GM12878 (cell line): ENCODE data around the gene STK11. TPM values are rescaled to one million over a fixed set of nuclear protein-coding genes. Genes with fewer than 3 reads are reported as not detected.

Experiments
- BACH1 ChIP-seq: fragments of 450-650 bp; IDR thresholded peaks from 2 replicates; pipeline ENCODE4 v1.6.1; 2017; ENCODE audit warnings: mild to moderate bottlenecking, borderline replicate concordance
- BMI1 ChIP-seq: fragments of 450-650 bp; IDR thresholded peaks from 2 replicates; pipeline ENCODE4 v1.6.1; 2016; ENCODE audit warnings: mild to moderate bottlenecking, moderate library complexity, borderline replicate concordance
- HDAC2 ChIP-seq: fragments of 200-600 bp; sonication (generic); IDR thresholded peaks from 2 replicates; pipeline ENCODE4 v1.6.1; 2017
- HDGF ChIP-seq: fragments of 450-650 bp; IDR thresholded peaks from 2 replicates; pipeline ENCODE4 v1.6.1; 2016; ENCODE audit warnings: antibody characterized with exemption
- MEF2A ChIP-seq: IDR thresholded peaks from 2 replicates; pipeline ENCODE4 v1.6.1; 2011; ENCODE audit warnings: low read depth, mild to moderate bottlenecking, low read length, moderate library complexity; ENCODE audit not compliant: insufficient read depth
- MEF2B ChIP-seq: fragments of 450-650 bp; IDR thresholded peaks from 2 replicates; pipeline ENCODE4 v1.6.1; 2018; ENCODE audit warnings: mild to moderate bottlenecking, moderate library complexity; ENCODE audit not compliant: partially characterized antibody, poor library complexity, severe bottlenecking
- MYB ChIP-seq: fragments of 150-350 bp; IDR thresholded peaks from 2 replicates; pipeline ENCODE4 v1.6.1; 2014; ENCODE audit warnings: mild to moderate bottlenecking, low read depth, low read length, borderline replicate concordance
- MYC ChIP-seq: IDR thresholded peaks from 2 replicates; pipeline ENCODE4 v1.6.1; 2011; ENCODE audit warnings: mild to moderate bottlenecking, low read length, moderate library complexity, inconsistent platforms; ENCODE audit not compliant: insufficient read depth, insufficient replicate concordance, insufficient read length, severe bottlenecking
- NFIC ChIP-seq: IDR thresholded peaks from 2 replicates; pipeline ENCODE4 v1.6.1; 2012; ENCODE audit warnings: low read depth, mild to moderate bottlenecking, inconsistent platforms, low read length, moderate library complexity
- NFXL1 ChIP-seq: fragments of 450-650 bp; IDR thresholded peaks from 2 replicates; pipeline ENCODE4 v1.6.1; 2017; ENCODE audit warnings: antibody characterized with exemption, mild to moderate bottlenecking, borderline replicate concordance
- NFYA ChIP-seq: IDR thresholded peaks from 2 replicates; pipeline ENCODE4 v1.6.1; 2011; ENCODE audit warnings: low read depth, mild to moderate bottlenecking, low read length, improper control_type of control experiment, borderline replicate concordance
- NKRF ChIP-seq: fragments of 450-650 bp; conservative IDR thresholded peaks from 2 replicates; pipeline ENCODE4 v1.6.1; 2017; ENCODE audit warnings: mild to moderate bottlenecking, moderate library complexity
- PML ChIP-seq: IDR thresholded peaks from 2 replicates; pipeline ENCODE4 v1.6.1; 2012; ENCODE audit warnings: low read length, inconsistent platforms
- RAD21 ChIP-seq: IDR thresholded peaks from 2 replicates; pipeline ENCODE4 v1.6.1; 2011; ENCODE audit warnings: mild to moderate bottlenecking, low read depth, low read length, moderate library complexity; ENCODE audit not compliant: insufficient read depth
- RAD51 ChIP-seq: fragments of 450-650 bp; IDR thresholded peaks from 2 replicates; pipeline ENCODE4 v1.6.1; 2016; ENCODE audit warnings: moderate library complexity, mild to moderate bottlenecking, inconsistent platforms
- RCOR1 ChIP-seq: conservative IDR thresholded peaks from 2 replicates; pipeline ENCODE4 v1.6.1; 2012; ENCODE audit warnings: low read depth, low read length, improper control_type of control experiment
- RELA ChIP-seq: fragments of 450-650 bp; IDR thresholded peaks from 2 replicates; pipeline ENCODE4 v1.8.0; 2014; ENCODE audit warnings: borderline replicate concordance; ENCODE audit not compliant: partially characterized antibody
- SMAD1 ChIP-seq: fragments of 450-650 bp; IDR thresholded peaks from 2 replicates; pipeline ENCODE4 v1.6.1; 2018; ENCODE audit warnings: mild to moderate bottlenecking, low read depth; ENCODE audit not compliant: partially characterized antibody
- SP1 ChIP-seq: IDR thresholded peaks from one replicate; pipeline ENCODE4 v1.6.1; 2011; ENCODE audit warnings: low read depth, low read length
- SUZ12 ChIP-seq: fragments of 200-600 bp; sonication (generic); IDR thresholded peaks from one replicate; pipeline ENCODE4 v1.6.1; 2018; ENCODE audit warnings: antibody characterized with exemption, mild to moderate bottlenecking; ENCODE audit not compliant: unreplicated experiment
- polyA plus RNA-seq, 11 experiments: library from polyadenylated mRNA; depleted of rRNA in 4 of 11; unstranded in 6 of 11; stranded (reverse) in 5 of 11; fragments of >200 nt; fragmentation: Nextera tagmentation in 4 of 11; fragmentation: Illumina TruSeq in 1 of 11; extraction: Ambion mirVana in 4 of 11; extraction: Trizol in 1 of 11; gene quantifications; 1 replicate in 1 of 11; 2 replicates in 10 of 11; pipeline versions ENCODE4 v1.2.1 to v1.2.3, GENCODE V29; 2011 to 2016; ENCODE audit warnings: inconsistent platforms in 2 of 11, missing spikeins in 2 of 11, low read depth in 1 of 11
- total RNA-seq, 4 experiments: library from RNA; depleted of rRNA in 3 of 4; stranded (reverse); fragments of >200 nt in 3 of 4; fragmentation: Illumina TruSeq in 1 of 4; extraction: Trizol in 1 of 4; gene quantifications; 2 replicates each; pipeline versions ENCODE4 v1.2.1 to v1.2.3, GENCODE V29; 2013 to 2021
- TF ChIP-seq, protein P1 (sequence below): IDR thresholded peaks from 2 replicates; pipeline ENCODE4 v1.6.1; 2012; ENCODE audit warnings: mild to moderate bottlenecking, low read depth, low read length
- TF ChIP-seq, protein P2 (sequence below): IDR thresholded peaks from 2 replicates; pipeline ENCODE4 v1.6.1; 2011; ENCODE audit warnings: borderline replicate concordance, low read depth, mild to moderate bottlenecking, moderate library complexity, mixed read lengths, low read length; ENCODE audit not compliant: insufficient read depth; ENCODE audit errors: extremely low read length
- TF ChIP-seq, protein P3 (sequence below): fragments of 450-650 bp; IDR thresholded peaks from 2 replicates; pipeline ENCODE4 v1.6.1; 2017; ENCODE audit warnings: borderline replicate concordance

The STK11 gene
- total and polyA plus RNA-seq, 10 of the 15 experiments (the other 5 are each of a cell fraction or from before 2014, with no cell fraction given): 0.33 to 71.0 (median 23.8) TPM

GRCh38 chr19:1259206-1259875, 53.8 kb downstream of the STK11 start (continued):
- peak; percentile 70 for TF ChIP-seq NKRF
- no peak for TF ChIP-seq BMI1
- no peak for TF ChIP-seq NFXL1
- no peak for TF ChIP-seq MYB
- TF ChIP-seq SUZ12: no peak
- TF ChIP-seq PML: no peak
- no peak for TF ChIP-seq NFIC
- TF ChIP-seq, protein P1, sequence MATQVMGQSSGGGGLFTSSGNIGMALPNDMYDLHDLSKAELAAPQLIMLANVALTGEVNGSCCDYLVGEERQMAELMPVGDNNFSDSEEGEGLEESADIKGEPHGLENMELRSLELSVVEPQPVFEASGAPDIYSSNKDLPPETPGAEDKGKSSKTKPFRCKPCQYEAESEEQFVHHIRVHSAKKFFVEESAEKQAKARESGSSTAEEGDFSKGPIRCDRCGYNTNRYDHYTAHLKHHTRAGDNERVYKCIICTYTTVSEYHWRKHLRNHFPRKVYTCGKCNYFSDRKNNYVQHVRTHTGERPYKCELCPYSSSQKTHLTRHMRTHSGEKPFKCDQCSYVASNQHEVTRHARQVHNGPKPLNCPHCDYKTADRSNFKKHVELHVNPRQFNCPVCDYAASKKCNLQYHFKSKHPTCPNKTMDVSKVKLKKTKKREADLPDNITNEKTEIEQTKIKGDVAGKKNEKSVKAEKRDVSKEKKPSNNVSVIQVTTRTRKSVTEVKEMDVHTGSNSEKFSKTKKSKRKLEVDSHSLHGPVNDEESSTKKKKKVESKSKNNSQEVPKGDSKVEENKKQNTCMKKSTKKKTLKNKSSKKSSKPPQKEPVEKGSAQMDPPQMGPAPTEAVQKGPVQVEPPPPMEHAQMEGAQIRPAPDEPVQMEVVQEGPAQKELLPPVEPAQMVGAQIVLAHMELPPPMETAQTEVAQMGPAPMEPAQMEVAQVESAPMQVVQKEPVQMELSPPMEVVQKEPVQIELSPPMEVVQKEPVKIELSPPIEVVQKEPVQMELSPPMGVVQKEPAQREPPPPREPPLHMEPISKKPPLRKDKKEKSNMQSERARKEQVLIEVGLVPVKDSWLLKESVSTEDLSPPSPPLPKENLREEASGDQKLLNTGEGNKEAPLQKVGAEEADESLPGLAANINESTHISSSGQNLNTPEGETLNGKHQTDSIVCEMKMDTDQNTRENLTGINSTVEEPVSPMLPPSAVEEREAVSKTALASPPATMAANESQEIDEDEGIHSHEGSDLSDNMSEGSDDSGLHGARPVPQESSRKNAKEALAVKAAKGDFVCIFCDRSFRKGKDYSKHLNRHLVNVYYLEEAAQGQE: no peak
- no peak for TF ChIP-seq MYC
- TF ChIP-seq MEF2A: no peak
- TF ChIP-seq SMAD1: peak; percentile 18
- TF ChIP-seq NFYA: no peak
- TF ChIP-seq, protein P2, sequence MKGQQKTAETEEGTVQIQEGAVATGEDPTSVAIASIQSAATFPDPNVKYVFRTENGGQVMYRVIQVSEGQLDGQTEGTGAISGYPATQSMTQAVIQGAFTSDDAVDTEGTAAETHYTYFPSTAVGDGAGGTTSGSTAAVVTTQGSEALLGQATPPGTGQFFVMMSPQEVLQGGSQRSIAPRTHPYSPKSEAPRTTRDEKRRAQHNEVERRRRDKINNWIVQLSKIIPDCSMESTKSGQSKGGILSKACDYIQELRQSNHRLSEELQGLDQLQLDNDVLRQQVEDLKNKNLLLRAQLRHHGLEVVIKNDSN: no peak
- TF ChIP-seq RAD51: no peak
- TF ChIP-seq, protein P3, sequence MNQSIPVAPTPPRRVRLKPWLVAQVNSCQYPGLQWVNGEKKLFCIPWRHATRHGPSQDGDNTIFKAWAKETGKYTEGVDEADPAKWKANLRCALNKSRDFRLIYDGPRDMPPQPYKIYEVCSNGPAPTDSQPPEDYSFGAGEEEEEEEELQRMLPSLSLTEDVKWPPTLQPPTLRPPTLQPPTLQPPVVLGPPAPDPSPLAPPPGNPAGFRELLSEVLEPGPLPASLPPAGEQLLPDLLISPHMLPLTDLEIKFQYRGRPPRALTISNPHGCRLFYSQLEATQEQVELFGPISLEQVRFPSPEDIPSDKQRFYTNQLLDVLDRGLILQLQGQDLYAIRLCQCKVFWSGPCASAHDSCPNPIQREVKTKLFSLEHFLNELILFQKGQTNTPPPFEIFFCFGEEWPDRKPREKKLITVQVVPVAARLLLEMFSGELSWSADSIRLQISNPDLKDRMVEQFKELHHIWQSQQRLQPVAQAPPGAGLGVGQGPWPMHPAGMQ: no peak
- TF ChIP-seq HDAC2: no peak
- no peak for TF ChIP-seq RCOR1
- peak; percentile 29 for TF ChIP-seq SP1
- TF ChIP-seq BACH1: peak; percentile 96
- peak; percentile 60 for TF ChIP-seq RELA
- peak; percentile 94 for TF ChIP-seq MEF2B
- peak; percentile 97 for TF ChIP-seq HDGF
- TF ChIP-seq RAD21: no peak
